COLO668 (cell line): Measurements from ENCODE around the gene DAB1.

Source experiments
- DNase-seq: peaks from one replicate; lab custom pipeline; 2025; ENCODE audit not compliant: unreplicated experiment; lab: John Stamatoyannopoulos, UW

The DAB1 gene

DNA sequence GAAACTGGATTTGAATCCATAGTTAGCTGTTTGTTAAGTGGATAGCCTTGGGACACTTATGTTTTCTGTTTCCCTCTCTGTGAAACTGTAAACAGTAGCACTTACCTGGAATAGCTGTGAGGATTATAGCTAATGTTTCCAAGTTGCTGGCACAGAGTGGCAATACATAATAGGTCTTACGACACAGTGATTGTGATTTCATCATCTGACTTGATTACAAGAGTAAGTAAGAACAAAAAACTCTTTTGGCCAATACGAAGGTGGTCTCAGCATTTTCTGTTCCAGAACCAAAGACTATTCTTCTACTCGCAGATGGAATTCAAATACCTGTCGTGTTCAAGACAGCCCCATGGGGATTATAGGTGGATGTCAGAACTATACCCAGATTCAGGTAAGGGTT is 460.2 kb downstream of the DAB1 start:
- no peak for DNase-seq

GRCh38 chr1:56961426-56961825 is 462.4 kb downstream of the DAB1 start:
- DNase-seq: no peak

DNA sequence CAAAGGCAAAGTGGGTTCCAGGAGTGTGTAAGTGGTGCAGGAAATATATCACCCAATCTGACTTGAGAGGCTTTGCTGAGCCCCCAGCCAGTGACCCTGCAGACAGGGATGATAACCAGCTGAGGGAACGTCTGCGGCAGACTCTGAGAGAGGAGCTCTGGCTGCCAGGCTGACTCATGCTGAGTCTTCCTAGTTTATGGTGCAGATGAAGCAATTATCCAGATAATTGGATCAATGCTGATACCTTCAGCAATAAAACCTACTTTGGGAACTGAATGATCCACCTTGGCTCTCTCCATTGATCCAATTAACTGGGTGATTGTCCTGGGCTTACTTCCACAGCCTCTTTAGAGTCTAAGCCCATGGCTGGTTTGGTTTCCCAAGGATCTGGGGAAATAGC is 465.3 kb downstream of the DAB1 start:
- no peak for DNase-seq

GRCh38 chr1:56957931-56958330 is 465.9 kb downstream of the DAB1 start:
- no peak for DNase-seq

GRCh38 chr1:56954664-56955063 is 469.2 kb downstream of the DAB1 start:
- no peak for DNase-seq

GRCh38 chr1:56953386-56953785 is 470.5 kb downstream of the DAB1 start:
- DNase-seq: no peak

DNA sequence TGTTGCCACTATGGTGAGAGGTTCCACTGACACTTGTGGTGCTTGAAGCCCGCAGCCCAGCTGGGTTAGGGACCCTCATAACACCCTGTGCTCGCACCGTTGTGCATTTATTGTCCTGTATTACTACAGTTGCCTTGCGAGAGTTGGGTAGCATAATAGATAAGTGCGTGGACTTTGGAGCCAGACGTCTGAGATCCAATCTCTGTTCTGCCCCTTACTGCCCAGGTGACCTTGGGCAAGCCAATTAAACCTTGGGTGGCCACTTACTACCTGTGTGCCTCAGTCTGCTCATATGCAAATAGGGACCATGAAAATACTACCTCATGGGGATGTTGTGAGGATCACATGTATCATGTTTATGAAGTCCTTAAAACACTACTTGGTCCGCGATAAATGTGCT is 471.4 kb downstream of the DAB1 start:
- no peak for DNase-seq

GRCh38 chr1:56948403-56949023 is 475.3 kb downstream of the DAB1 start:
- no peak for DNase-seq
